Keratinocyte (primary cell): ENCODE measurements around the gene ERMARD. TPM values are rescaled to one million over a fixed set of nuclear protein-coding genes. Genes with fewer than 3 reads are reported as not detected.

Experiments
- DNase-seq: peaks from one replicate; pipeline ENCODE4 v3.0.0-alpha.2; 2011; ENCODE audit warnings: low read depth, missing footprints, low spot score
- FAIRE-seq: peaks from 2 replicates; lab custom pipeline; 2011; peaks lifted over from hg19 to GRCh38; lab: Jason Lieb, UNC
- H2AFZ ChIP-seq: 2 replicates; pipeline ENCODE4 v1.6.0; 2012; ENCODE audit warnings: low read length, control low read depth, inconsistent platforms; ENCODE audit not compliant: control insufficient read depth
- H3K27ac ChIP-seq: 2 replicates; pipeline ENCODE4 v1.5.1; 2011; ENCODE audit warnings: low read length; ENCODE audit not compliant: control insufficient read depth, insufficient read depth
- H3K27me3 ChIP-seq: 3 replicates; pipeline ENCODE4 v1.6.0; 2011; ENCODE audit warnings: low read length; ENCODE audit not compliant: control insufficient read depth, insufficient read depth; ENCODE audit errors: extremely low read depth
- H3K36me3 ChIP-seq, 2 experiments: 2 replicates in 1 of 2; 3 replicates in 1 of 2; pipeline ENCODE4 v1.5.1; 2011; ENCODE audit warnings: low read length in 2 of 2, mild to moderate bottlenecking in 1 of 2; ENCODE audit not compliant: control insufficient read depth in 2 of 2, insufficient read depth in 2 of 2; ENCODE audit errors: extremely low read depth in 1 of 2
- H3K4me1 ChIP-seq: 3 replicates; pipeline ENCODE4 v1.5.1; 2011; ENCODE audit warnings: low read length; ENCODE audit not compliant: control insufficient read depth, insufficient read depth; ENCODE audit errors: extremely low read depth
- H3K4me2 ChIP-seq: 3 replicates; pipeline ENCODE4 v1.6.0; 2011; ENCODE audit warnings: low read depth, low read length; ENCODE audit not compliant: control insufficient read depth, insufficient read depth; ENCODE audit errors: extremely low read depth
- H3K4me3 ChIP-seq, 3 experiments: fragments of 200-600 bp in 1 of 3; sonication (generic) in 1 of 3; 2 replicates in 2 of 3; 3 replicates in 1 of 3; pipeline ENCODE4 v1.5.1; 2011 to 2016; ENCODE audit warnings: low read length in 3 of 3, mild to moderate bottlenecking in 3 of 3, control low read depth in 2 of 3, inconsistent platforms in 1 of 3, low read depth in 1 of 3, mixed read lengths in 1 of 3, mixed run types in 1 of 3, moderate library complexity in 1 of 3; ENCODE audit not compliant: control insufficient read depth in 2 of 3, insufficient read depth in 2 of 3; ENCODE audit errors: extremely low read depth in 1 of 3
- H3K79me2 ChIP-seq: 2 replicates; pipeline ENCODE4 v1.6.0; 2012; ENCODE audit warnings: low read length; ENCODE audit not compliant: control insufficient read depth, insufficient read depth
- H3K9ac ChIP-seq: 3 replicates; pipeline ENCODE4 v1.6.0; 2011; ENCODE audit warnings: low read length; ENCODE audit not compliant: control insufficient read depth, insufficient read depth; ENCODE audit errors: extremely low read depth
- H3K9me1 ChIP-seq: 3 replicates; pipeline ENCODE4 v1.6.0; 2011; ENCODE audit warnings: low read length; ENCODE audit not compliant: control insufficient read depth, insufficient read depth; ENCODE audit errors: extremely low read depth
- H3K9me3 ChIP-seq: 2 replicates; pipeline ENCODE4 v1.5.1; 2012; ENCODE audit warnings: low read depth, low read length; ENCODE audit not compliant: control insufficient read depth
- H4K20me1 ChIP-seq: 3 replicates; pipeline ENCODE4 v1.6.0; 2011; ENCODE audit warnings: low read length; ENCODE audit not compliant: control insufficient read depth, insufficient read depth; ENCODE audit errors: extremely low read depth
- CTCF ChIP-seq, 3 experiments: IDR thresholded peaks in 1 of 3; conservative IDR thresholded peaks in 1 of 3; optimal IDR thresholded peaks in 1 of 3; 2 replicates in 2 of 3; 3 replicates in 1 of 3; pipeline versions ENCODE3 to v1.5.1; 2011; ENCODE audit warnings: low read length in 3 of 3, mild to moderate bottlenecking in 3 of 3, moderate library complexity in 2 of 3, control low read depth in 1 of 3, inconsistent platforms in 1 of 3; ENCODE audit not compliant: insufficient read depth in 2 of 3; ENCODE audit errors: extremely low read depth in 1 of 3
- EZH2 ChIP-seq: IDR thresholded peaks from one replicate; pipeline ENCODE4 v1.6.1; 2012; ENCODE audit warnings: inconsistent platforms, mild to moderate bottlenecking, low read length, moderate library complexity
- dilution Hi-C: fragments of 300-500 bp; cut with MboI; formaldehyde crosslinking; loops from one replicate; pipeline ENCODE4 v1.7.0; 2020; ENCODE audit warnings: low sequenced_read_pairs; ENCODE audit not compliant: extremely low pct_ligation_motif_present
- polyA plus RNA-seq, 5 experiments: library from polyadenylated mRNA; depleted of rRNA in 3 of 5; stranded (reverse) in 3 of 5; stranded (forward) in 1 of 5; unstranded in 1 of 5; fragments of >200 nt; gene quantifications; 1 replicate in 1 of 5; 2 replicates in 3 of 5; 3 replicates in 1 of 5; pipeline versions ENCODE4 v1.2.1 to v1.2.3, GENCODE V29; 2011 to 2012; ENCODE audit warnings: missing spikeins in 2 of 5, low read depth in 1 of 5, low replicate concordance in 1 of 5

Gene ERMARD
- polyA plus RNA-seq, 1 donor (not counting 4 experiments of a cell fraction or from before 2014, with no cell fraction given) = 37.9 TPM

- FAIRE-seq (no peak), DNase-seq (no peak)
- no peaks in the 10 kb centered on the region for H3K36me3 ChIP-seq
- dilution Hi-C loops = no loop called here
- TF ChIP-seq CTCF (optimal IDR thresholded peaks at IDR 0.05 in 1 of 3, IDR thresholded peaks at IDR 0.05 in 1 of 3, conservative IDR thresholded peaks at IDR 0.05 in 1 of 3; ENCODE audit: extremely low read depth in 1 of 3, insufficient read depth in 2 of 3, low read length in 3 of 3) = no peak
- no peak for TF ChIP-seq EZH2
- H3K27ac ChIP-seq = no peak overlapping the region
- no peaks in the 10 kb centered on the region for H3K79me2 ChIP-seq
- H3K4me3 ChIP-seq = no peak overlapping the region
- no peak overlapping the region for H3K9ac ChIP-seq
- no peaks in the 10 kb centered on the region for H4K20me1 ChIP-seq
- H2AFZ ChIP-seq = no peak overlapping the region
- H3K4me2 ChIP-seq = no peak overlapping the region
- H3K4me1 ChIP-seq = peaks cover 6% of the 10 kb centered on the region
- H3K9me3 ChIP-seq = no peaks in the 10 kb centered on the region
- no peaks in the 10 kb centered on the region for H3K9me1 ChIP-seq
- no peaks in the 10 kb centered on the region for H3K27me3 ChIP-seq
Observed at GRCh38 chr6:169811521-169812256, 60.3 kb downstream of the ERMARD start.

- H3K27me3 ChIP-seq = no peaks in the 10 kb centered on the region
- no peaks in the 10 kb centered on the region for H3K9me1 ChIP-seq
- dilution Hi-C loops = no loop called here
Observed at GRCh38 chr6:169812257-169812644, 60.8 kb downstream of the ERMARD start.

More at GRCh38 chr6:169812257-169812644, 60.8 kb downstream of the ERMARD start:
- no peak overlapping the region for H3K27ac ChIP-seq
- no peak for TF ChIP-seq EZH2
- TF ChIP-seq CTCF (optimal IDR thresholded peaks at IDR 0.05 in 1 of 3, IDR thresholded peaks at IDR 0.05 in 1 of 3, conservative IDR thresholded peaks at IDR 0.05 in 1 of 3; ENCODE audit: extremely low read depth in 1 of 3, insufficient read depth in 2 of 3, low read length in 3 of 3) = no peak
- no peak overlapping the region for H2AFZ ChIP-seq
- no peaks in the 10 kb centered on the region for H4K20me1 ChIP-seq
- FAIRE-seq (no peak), DNase-seq (no peak)
- H3K4me3 ChIP-seq = no peak overlapping the region
- no peak overlapping the region for H3K9ac ChIP-seq
- no peaks in the 10 kb centered on the region for H3K9me3 ChIP-seq
- peaks cover 6% of the 10 kb centered on the region for H3K4me1 ChIP-seq
- H3K79me2 ChIP-seq = no peaks in the 10 kb centered on the region
- no peaks in the 10 kb centered on the region for H3K36me3 ChIP-seq
- H3K4me2 ChIP-seq = no peak overlapping the region
